RPMI8226 (cell line): ENCODE measurements around the gene RFX5.
"Not testable (repeated sequence)": the region's sequence is repeated elsewhere in the genome, so short reads cannot be mapped to it uniquely, and the experiment has no call there.

ENCODE experiments used
- DNase-seq: peaks from one replicate; pipeline ENCODE4 v3.0.0-alpha.2; 2015

RFX5 gene

GRCh38 chr1:151346769-151347522 lies at the start of gene RFX5:
RFX5 (minus strand) TSS chr1:151347252; CDS start chr1:151346320, 932 bp downstream.
- peak; percentile 99 for DNase-seq

GRCh38 chr1:151396265-151396664 lies 49.2 kb upstream of the RFX5 start:
- not testable (repeated sequence) for DNase-seq

- DNase-seq: no peak
Observed at GRCh38 chr1:151393583-151393982, 46.5 kb upstream of the RFX5 start.

DNA sequence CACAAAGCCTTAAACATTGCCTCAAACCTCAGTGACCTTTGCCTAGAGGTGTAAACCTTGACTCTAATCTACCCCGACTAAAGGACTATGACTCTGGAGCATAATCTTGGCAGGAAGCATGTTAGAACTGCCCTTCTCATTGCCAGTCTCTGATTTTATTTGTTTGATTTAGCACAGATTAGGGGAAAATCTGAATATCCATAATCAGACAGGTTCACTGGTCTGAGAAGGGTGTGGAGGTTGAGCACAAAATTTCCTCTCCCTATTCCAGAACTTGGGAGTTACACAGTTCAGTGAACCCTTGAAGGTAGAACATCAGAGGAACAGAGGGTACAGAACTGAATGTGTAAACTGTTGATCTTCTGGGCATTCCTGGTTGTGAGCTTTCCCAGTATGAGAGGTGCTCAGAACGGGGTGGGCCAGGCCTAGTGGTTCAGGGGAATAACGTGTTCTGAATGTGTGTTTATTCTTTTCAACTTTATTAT lies 44.1 kb upstream of the RFX5 start:
- DNase-seq: no peak

DNA sequence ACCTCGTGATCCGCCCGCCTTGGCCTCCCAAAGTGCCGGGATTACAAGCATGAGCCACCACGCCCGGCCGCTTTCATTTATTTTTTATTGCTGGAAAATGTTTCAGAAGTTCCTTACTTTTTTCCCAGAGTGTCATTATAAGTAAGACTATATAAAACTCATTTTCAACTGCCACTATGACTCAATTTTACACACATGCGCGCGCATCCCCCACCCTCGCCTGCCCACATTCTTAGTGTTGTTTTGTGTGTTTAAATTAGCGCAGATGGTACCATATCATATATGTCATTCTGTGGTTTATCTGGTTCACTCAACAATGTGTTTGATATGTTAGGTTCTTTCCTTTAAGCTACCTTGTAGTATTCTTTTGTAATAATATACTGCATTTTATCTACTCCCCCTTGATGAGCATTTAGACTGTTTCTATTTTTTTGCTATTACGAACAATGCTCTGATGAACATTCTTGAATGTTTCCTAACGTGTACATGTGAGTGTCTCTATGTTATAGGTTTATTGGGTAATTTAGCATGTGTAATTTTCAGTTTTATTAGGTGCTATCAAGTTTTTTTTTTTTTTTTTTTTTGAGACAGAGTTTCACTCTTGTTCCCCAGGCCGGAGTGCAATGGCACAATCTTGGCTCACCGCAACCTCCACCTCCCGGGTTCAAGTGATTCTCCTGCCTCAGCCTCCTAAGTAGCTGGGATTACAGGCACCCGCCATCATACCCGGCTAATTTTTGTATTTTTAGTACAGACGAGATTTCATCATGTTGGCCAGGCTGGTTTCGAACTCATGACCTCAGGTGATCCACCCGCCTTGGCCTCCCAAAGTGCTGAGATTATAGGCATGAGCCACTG lies 43.4 kb upstream of the RFX5 start:
- not testable (repeated sequence) for DNase-seq

- no peak for DNase-seq
Observed at GRCh38 chr1:151386002-151386401, 39.0 kb upstream of the RFX5 start.

- DNase-seq: no peak
Observed at GRCh38 chr1:151384584-151384983, 37.5 kb upstream of the RFX5 start.

DNA sequence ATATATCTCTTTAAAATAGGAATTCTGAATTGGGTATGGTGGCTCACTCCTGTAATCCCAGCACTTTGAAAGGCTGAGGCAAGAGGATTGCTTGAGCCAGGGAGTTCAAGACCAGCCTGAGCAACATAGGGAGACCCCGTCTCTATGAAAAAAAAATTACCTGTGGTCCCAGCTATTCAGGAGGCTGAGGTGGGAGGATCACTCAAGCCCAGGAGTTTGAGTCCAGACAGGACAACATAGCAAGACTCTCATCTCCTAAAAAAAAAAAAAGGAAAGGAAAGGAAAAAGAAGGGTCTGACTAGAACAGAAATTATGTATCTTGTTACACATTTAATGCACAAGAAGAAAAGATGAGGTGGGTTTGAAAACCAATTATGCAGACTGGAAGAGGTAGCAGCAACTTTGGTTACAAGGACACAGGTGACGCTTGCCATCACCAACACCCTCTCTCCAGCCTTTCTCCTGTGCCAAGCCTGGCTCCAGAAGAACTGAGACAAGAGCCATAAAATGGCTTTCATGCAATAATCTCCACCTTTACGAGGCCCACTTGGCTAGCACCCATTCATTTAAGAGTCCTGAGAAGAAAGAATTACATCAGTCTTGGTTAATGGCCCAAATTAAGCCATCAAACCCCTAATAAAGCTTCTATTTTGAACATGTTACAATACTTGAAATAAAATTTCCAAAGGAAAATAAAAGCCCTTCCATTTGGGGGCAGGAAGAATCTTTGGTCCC lies 30.3 kb upstream of the RFX5 start:
- DNase-seq: no peak

GRCh38 chr1:151373196-151373595 lies 26.1 kb upstream of the RFX5 start:
- no peak for DNase-seq

DNA sequence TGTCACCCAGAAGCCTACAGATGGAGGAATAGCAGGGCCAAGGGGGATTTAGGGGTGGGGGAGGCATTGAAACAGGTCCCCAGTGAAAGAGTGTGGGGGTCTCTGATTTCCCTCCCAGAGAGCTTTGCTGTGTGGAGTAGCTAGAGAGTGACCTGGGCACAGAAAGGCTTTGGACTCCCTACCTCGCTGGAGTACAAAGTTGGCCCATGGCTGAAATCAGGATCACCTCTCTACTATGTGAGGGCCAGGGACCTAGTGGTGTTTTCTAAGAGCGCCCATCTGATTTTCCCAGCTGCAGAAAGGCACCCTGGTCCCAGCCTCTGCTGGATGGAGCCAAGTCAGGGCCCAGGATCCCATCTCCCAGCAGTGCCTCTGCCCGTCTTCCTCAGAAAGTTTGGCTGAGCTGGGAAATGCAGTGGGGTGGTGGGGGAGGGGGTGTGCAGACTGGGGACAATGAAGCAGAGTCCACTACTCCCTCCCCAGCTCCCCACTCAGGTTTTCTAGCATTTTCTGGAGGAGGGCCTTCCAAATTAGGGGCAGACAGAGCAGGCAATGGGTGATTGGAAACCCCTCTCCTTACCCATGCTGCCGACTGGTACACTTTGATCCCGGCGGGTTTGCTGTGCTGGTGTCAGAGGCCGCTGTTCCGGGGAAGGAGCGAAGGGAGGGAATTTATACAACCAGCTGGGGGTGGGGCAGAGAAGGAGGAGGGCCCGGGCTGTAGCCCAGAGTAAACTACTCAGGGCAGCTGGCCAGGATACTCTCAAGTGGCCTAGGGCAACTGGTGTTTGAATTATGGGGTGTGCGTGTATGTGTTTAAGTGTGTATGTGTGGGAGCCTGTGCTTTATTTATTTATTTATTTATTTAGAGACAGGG lies 25.2 kb upstream of the RFX5 start, which contains the start of gene SELENBP1:
TSS of gene SELENBP1 (minus strand) at position 648 of the 877 bp plus-strand sequence. CDS start at position 584, 64 bp downstream.
- DNase-seq: no peak

DNA sequence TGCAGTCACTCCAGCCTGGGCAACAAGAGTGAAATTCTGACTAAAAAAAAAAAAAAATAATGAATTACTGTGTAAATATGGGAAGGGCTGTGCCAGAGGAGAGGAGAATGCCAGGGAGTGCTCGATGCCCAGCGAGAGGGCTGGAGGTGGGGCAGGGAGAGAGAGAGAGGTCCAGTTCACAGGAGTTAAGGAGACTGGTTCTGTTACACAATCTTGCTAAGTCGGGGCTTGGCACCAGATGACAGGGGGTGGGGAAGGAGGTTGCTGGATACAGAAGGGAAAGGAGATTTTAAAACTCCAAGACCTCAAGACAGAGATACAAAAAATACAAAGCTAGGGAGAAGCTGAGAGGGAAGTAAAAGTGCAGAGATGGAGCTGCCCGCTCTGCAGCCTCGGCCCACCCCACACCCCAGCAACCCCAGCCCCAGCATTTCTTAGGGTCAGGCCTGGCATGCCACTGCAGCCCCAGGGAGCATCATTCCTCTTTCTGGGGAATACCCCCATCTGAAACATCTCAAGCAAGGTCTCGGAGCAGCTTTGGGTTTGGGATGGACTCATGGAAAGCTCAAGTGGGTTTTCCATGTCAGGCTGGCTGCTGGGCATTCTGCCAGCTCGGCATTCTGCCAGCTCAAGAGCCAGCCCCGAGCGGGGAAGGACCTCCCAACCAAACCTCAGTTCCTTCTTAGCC lies 24.5 kb upstream of the RFX5 start:
- no peak for DNase-seq

- no peak for DNase-seq
Observed at GRCh38 chr1:151370211-151370911, 23.3 kb upstream of the RFX5 start.

GRCh38 chr1:151369621-151370048 lies 22.6 kb upstream of the RFX5 start:
- DNase-seq: no peak

- DNase-seq: no peak
Observed at GRCh38 chr1:151369302-151369610, 22.2 kb upstream of the RFX5 start.

DNA sequence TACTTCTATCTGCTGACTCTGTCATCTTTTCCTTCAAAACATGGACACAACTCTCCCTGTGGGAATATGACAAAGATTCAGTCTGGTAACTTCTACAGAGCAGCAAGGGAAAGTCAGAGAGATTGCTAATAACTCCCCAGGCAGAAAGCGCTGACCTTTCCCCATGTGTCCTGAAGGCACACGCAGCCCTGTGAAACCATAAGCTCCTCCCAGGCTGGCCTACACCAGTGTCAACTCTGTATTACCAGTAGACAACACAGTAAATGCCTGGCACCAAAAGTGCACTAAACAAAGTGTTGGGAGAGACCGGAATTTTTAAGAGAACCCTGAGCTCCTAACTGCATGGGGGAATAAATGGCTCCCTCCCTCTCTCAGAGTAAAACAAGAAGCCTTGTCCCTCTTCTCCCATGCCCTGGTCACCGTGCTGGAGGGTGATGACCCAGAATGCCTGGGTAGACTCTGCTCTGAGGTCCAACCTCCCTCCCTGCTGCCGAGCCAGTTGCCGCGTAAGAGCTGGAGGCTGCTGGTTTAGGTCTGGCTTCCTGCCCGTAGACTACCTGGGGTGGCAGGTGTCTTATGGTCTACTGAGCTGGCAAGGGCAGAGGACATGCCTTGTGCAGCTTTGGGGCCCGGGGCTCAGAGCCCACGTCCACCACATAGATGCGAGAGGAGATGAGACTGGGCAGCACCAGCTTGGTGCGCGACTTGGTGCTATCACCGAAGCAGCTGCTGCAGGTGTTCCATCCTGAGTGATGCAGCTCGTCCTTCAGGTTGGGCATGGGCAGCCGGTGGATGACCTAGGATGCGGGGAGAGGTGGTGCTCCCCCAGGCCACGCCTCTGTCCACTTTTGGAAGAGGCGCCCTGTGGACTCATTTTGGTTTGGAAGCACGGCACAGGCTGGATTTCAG lies 21.6 kb upstream of the RFX5 start:
- DNase-seq: peak; percentile 56

DNA sequence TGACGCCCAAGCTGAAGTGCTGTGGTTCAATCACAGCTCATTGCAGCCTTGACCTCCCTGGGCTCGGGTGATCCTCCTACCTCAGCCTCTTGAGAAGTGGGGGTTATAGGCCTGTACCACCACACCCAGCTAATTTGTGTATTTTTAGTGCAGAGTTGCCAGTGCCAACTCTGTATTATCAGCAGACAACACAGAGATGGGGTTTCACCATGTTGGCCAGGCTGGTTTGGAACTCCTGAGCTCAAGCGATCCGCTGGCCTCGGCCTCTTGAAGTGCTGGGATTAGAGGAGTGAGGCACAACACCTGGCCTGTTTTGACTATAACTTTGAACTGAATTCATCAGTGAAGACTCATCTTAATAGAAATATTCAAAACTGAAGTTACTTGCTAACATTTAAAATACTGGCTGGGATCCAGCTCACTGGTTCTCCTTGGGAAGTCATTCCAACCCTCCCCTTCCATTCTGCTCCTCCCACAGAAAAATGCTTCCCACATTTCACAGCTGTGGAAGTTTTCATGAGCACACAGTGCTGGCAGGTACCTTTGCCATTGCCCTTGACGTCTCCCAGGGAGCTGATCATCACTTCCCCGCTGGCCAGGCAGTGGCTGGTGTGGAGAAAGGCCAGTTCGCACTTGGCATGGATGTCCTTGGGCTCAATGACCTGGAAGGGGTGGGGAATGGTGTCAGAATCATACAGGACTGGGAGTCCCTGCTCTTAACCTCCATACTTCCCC lies 20.8 kb upstream of the RFX5 start:
- no peak for DNase-seq

- no peak for DNase-seq
Observed at GRCh38 chr1:151364996-151365395, 17.9 kb upstream of the RFX5 start.

GRCh38 chr1:151362308-151363155 lies 15.5 kb upstream of the RFX5 start:
- DNase-seq: no peak
